ENCODE results near the gene ZNF212.

The ZNF212 gene

GRCh38 chr7:149285603-149286002, 46.2 kb downstream of the ZNF212 start:
- no peak for DNase-seq (ENCODE audit: low read depth)

GRCh38 chr7:149286811-149287400, 47.5 kb downstream of the ZNF212 start:
- no peak for DNase-seq (ENCODE audit: low read depth)

GRCh38 chr7:149287622-149288021, 48.2 kb downstream of the ZNF212 start:
- no peak for DNase-seq (ENCODE audit: low read depth)

- no peak for DNase-seq (ENCODE audit: low read depth)
These were observed 49.8 kb downstream of the ZNF212 start for GRCh38 chr7:149289262-149289661.

GRCh38 chr7:149289856-149290255, 50.4 kb downstream of the ZNF212 start:
- DNase-seq (ENCODE audit: low read depth) = no peak

GRCh38 chr7:149291036-149291780, 51.8 kb downstream of the ZNF212 start:
- no peak for DNase-seq (ENCODE audit: low read depth)

GRCh38 chr7:149291781-149292461, 52.5 kb downstream of the ZNF212 start:
- DNase-seq (ENCODE audit: low read depth) = no peak

- no peak for DNase-seq (ENCODE audit: low read depth)
These were observed 53.0 kb downstream of the ZNF212 start for GRCh38 chr7:149292462-149292823.

GRCh38 chr7:149293338-149293737, 53.9 kb downstream of the ZNF212 start:
- DNase-seq (ENCODE audit: low read depth) = no peak

- no peak for DNase-seq (ENCODE audit: low read depth)
These were observed 54.6 kb downstream of the ZNF212 start for GRCh38 chr7:149293946-149294633.

- no peak for DNase-seq (ENCODE audit: low read depth)
These were observed 55.4 kb downstream of the ZNF212 start for GRCh38 chr7:149294634-149295480.

- DNase-seq (ENCODE audit: low read depth) = no peak
These were observed 56.0 kb downstream of the ZNF212 start for GRCh38 chr7:149295481-149295850.

- no peak for DNase-seq (ENCODE audit: low read depth)
These were observed 56.9 kb downstream of the ZNF212 start for GRCh38 chr7:149296368-149296767.

- DNase-seq (ENCODE audit: low read depth) = no peak
These were observed 57.7 kb downstream of the ZNF212 start for GRCh38 chr7:149297034-149297755.

- no peak for DNase-seq (ENCODE audit: low read depth)
These were observed 61.3 kb downstream of the ZNF212 start for GRCh38 chr7:149300620-149301285.

GRCh38 chr7:149302222-149302621, 62.8 kb downstream of the ZNF212 start:
- no peak for DNase-seq (ENCODE audit: low read depth)

- no peak for DNase-seq (ENCODE audit: low read depth)
These were observed 63.4 kb downstream of the ZNF212 start for GRCh38 chr7:149302865-149303264.

- no peak for DNase-seq (ENCODE audit: low read depth)
These were observed 64.6 kb downstream of the ZNF212 start for GRCh38 chr7:149304006-149304405.

Measured in CMK (cell line).